K562 (cell line): Measurements from ENCODE around the gene CCNJL. TPM values are rescaled to one million over a fixed set of nuclear protein-coding genes. Genes with fewer than 3 reads are reported as not detected.

ENCODE experiments used
- ATAC-seq: fragments of 200-7000 bp; cut with Tn5 transposase; 3 replicates; pipeline ENCODE4 v1.9.1; 2020; ENCODE audit warnings: moderate library complexity
- BruUV-seq: library from RNA; stranded (reverse); fragments of 400-500 nt; replicated peaks from 2 replicates; lab custom pipeline; 2021; lab: Mats Ljungman, UMichigan
- CTCF ChIA-PET: fragments of 300-600 bp; formaldehyde crosslinking; extraction: SDS; loops from one replicate; lab custom pipeline; 2021; ENCODE audit warnings: low intra/inter-chr PET ratio; lab: Yijun Ruan, JAX
- POLR2A ChIA-PET: fragments of 300-600, 350-650 bp; sonication (Branson Sonifier 250); formaldehyde crosslinking; extraction: SDS; loops from one replicate; lab custom pipeline; 2021; ENCODE audit warnings: antibody characterized with exemption, inconsistent platforms; lab: Yijun Ruan, JAX
- DNase-seq, 4 experiments: peaks; one replicate each; pipeline versions ENCODE4 v3.0.0 to v3.0.0-alpha.2; 2011 to 2018; ENCODE audit warnings: low spot score in 3 of 4, mixed read lengths in 3 of 4; ENCODE audit errors: extremely low read depth in 1 of 4
- FAIRE-seq: peaks from 2 replicates; lab custom pipeline; 2011; peaks lifted over from hg19 to GRCh38; lab: Jason Lieb, UNC
- H2AFZ ChIP-seq: 2 replicates; pipeline ENCODE4 v1.6.0; 2011; ENCODE audit warnings: low read depth, low read length, control low read depth, inconsistent platforms
- H3K27ac ChIP-seq: fragments of 200-600 bp; 3 replicates; pipeline ENCODE4 v1.8.0; 2011; ENCODE audit warnings: low read depth, mild to moderate bottlenecking, control low read depth, inconsistent platforms, low read length, moderate library complexity, mixed read lengths; ENCODE audit errors: extremely low read depth
- H3K27me3 ChIP-seq, 2 experiments: fragments of 300-600 bp in 1 of 2; 2 replicates in 1 of 2; 3 replicates in 1 of 2; pipeline versions ENCODE4 v1.6.0 to v1.8.0; 2011; ENCODE audit warnings: inconsistent platforms in 2 of 2, low read length in 2 of 2, mild to moderate bottlenecking in 1 of 2, mixed read lengths in 1 of 2, moderate library complexity in 1 of 2; ENCODE audit not compliant: control insufficient read depth in 2 of 2, insufficient read depth in 2 of 2
- H3K36me3 ChIP-seq: fragments of 300-600 bp; 3 replicates; pipeline ENCODE4 v1.8.0; 2011; ENCODE audit warnings: mild to moderate bottlenecking, low read length, inconsistent platforms; ENCODE audit not compliant: control insufficient read depth, insufficient read depth
- H3K4me1 ChIP-seq, 2 experiments: fragments of 200-600 bp in 1 of 2; replicated peaks in 1 of 2; 2 replicates in 1 of 2; 3 replicates in 1 of 2; pipeline versions ENCODE4 v1.5.1 to v1.8.0; 2011; ENCODE audit warnings: inconsistent platforms in 2 of 2, low read length in 2 of 2, mild to moderate bottlenecking in 1 of 2, mixed read lengths in 1 of 2, moderate library complexity in 1 of 2; ENCODE audit not compliant: control insufficient read depth in 2 of 2, insufficient read depth in 2 of 2
- H3K4me2 ChIP-seq: 2 replicates; pipeline ENCODE4 v1.6.1; 2011; ENCODE audit warnings: low read length, control low read depth, inconsistent platforms, mixed read lengths; ENCODE audit not compliant: insufficient read depth
- H3K4me3 ChIP-seq: fragments of 200-600 bp; sonication (generic), shearing (Covaris generic); 2 replicates; pipeline ENCODE4 v1.5.1; 2016; ENCODE audit warnings: control low read depth, inconsistent platforms
- H3K79me2 ChIP-seq: fragments of 200-600 bp; 3 replicates; pipeline ENCODE4 v1.8.0; 2011; ENCODE audit warnings: low read length, inconsistent platforms; ENCODE audit not compliant: control insufficient read depth, insufficient read depth
- H3K9ac ChIP-seq, 2 experiments: 2 replicates each; pipeline versions ENCODE4 v1.6.0 to v1.6.1; 2011; ENCODE audit warnings: low read depth in 2 of 2, low read length in 2 of 2, control low read depth in 1 of 2, inconsistent platforms in 1 of 2, mild to moderate bottlenecking in 1 of 2, mixed read lengths in 1 of 2; ENCODE audit not compliant: insufficient read depth in 1 of 2
- H3K9me1 ChIP-seq: one replicate; pipeline ENCODE4 v1.6.0; 2011; ENCODE audit warnings: inconsistent platforms, mild to moderate bottlenecking, low read length, moderate library complexity; ENCODE audit not compliant: control insufficient read depth, insufficient read depth
- H3K9me3 ChIP-seq: replicated peaks from 2 replicates; pipeline ENCODE4 v1.5.1; 2011; ENCODE audit warnings: low read depth, low read length, inconsistent platforms; ENCODE audit not compliant: control insufficient read depth, insufficient read depth
- H4K20me1 ChIP-seq: replicated peaks from 2 replicates; pipeline ENCODE4 v1.6.1; 2011; ENCODE audit warnings: low read length, inconsistent platforms, mixed read lengths; ENCODE audit not compliant: control insufficient read depth, insufficient read depth
- BDP1 ChIP-seq: IDR thresholded peaks from 3 replicates; pipeline ENCODE4 v1.6.1; 2011; ENCODE audit not compliant: insufficient read length, insufficient read depth
- E2F6 ChIP-seq, 2 experiments: IDR thresholded peaks; 2 replicates each; pipeline ENCODE4 v1.6.1; 2011; ENCODE audit warnings: borderline replicate concordance in 1 of 2, control low read depth in 1 of 2, low read depth in 1 of 2, low read length in 1 of 2, mild to moderate bottlenecking in 1 of 2, mixed read lengths in 1 of 2, moderate library complexity in 1 of 2; ENCODE audit not compliant: insufficient read depth in 1 of 2, insufficient read length in 1 of 2, poor library complexity in 1 of 2, severe bottlenecking in 1 of 2; ENCODE audit errors: extremely low read depth in 1 of 2
- ETV1 ChIP-seq: fragments of 450-650 bp; conservative IDR thresholded peaks from 2 replicates; pipeline ENCODE4 v1.6.1; 2016; ENCODE audit warnings: missing genetic modification characterization, control low read depth, low read depth, missing compliant biosample characterization
- HINFP ChIP-seq: fragments of 450-650 bp; conservative IDR thresholded peaks from 2 replicates; pipeline ENCODE4 v1.6.1; 2016; ENCODE audit warnings: missing genetic modification characterization, low read depth, mild to moderate bottlenecking, control low read depth, missing compliant biosample characterization
- IRF1 ChIP-seq: sonication (generic); formaldehyde crosslinking; IDR thresholded peaks from 2 replicates; pipeline ENCODE4 v1.8.0; 2022; ENCODE audit warnings: missing genetic modification reagents, mild to moderate bottlenecking, borderline replicate concordance
- KDM4B ChIP-seq, 2 experiments: fragments of 450-650 bp in 1 of 2; sonication (generic) in 1 of 2; IDR thresholded peaks; 2 replicates each; pipeline ENCODE4 v1.6.1; 2016 to 2017; ENCODE audit warnings: borderline replicate concordance in 2 of 2, antibody characterized with exemption in 1 of 2, low read depth in 1 of 2, mild to moderate bottlenecking in 1 of 2
- MAFK ChIP-seq: IDR thresholded peaks from 2 replicates; pipeline ENCODE4 v1.6.1; 2011; ENCODE audit warnings: low read length, improper control_type of control experiment
- MYBL2 ChIP-seq, 2 experiments: fragments of 450-650 bp in 1 of 2; sonication (generic) in 1 of 2; formaldehyde crosslinking in 1 of 2; IDR thresholded peaks; 2 replicates each; pipeline versions ENCODE4 v1.6.1 to v1.8.1; 2017 to 2022; ENCODE audit warnings: borderline replicate concordance in 1 of 2, inconsistent platforms in 1 of 2, low read depth in 1 of 2, mild to moderate bottlenecking in 1 of 2, missing genetic modification reagents in 1 of 2, moderate library complexity in 1 of 2
- PRMT5 ChIP-seq: sonication (generic); formaldehyde crosslinking; IDR thresholded peaks from 2 replicates; pipeline ENCODE4 v1.5.0; 2020; ENCODE audit warnings: missing genetic modification reagents
- ZBTB5 ChIP-seq: fragments of 450-650 bp; IDR thresholded peaks from 2 replicates; pipeline ENCODE4 v1.6.1; 2017; ENCODE audit warnings: antibody characterized with exemption
- ZNF324 ChIP-seq: fragments of 250-450 bp; sonication (Bioruptor Pico); IDR thresholded peaks from 2 replicates; pipeline ENCODE4 v1.4.0; 2020; ENCODE audit warnings: mild to moderate bottlenecking
- WGBS: fragments of 100-300 bp; shearing (Covaris generic); methylation state at CpG from one replicate; pipeline ENCODE4 v1.1.6; 2016; ENCODE audit warnings: low coverage, mixed read lengths; ENCODE audit not compliant: insufficient coverage; ENCODE audit errors: missing lambda C conversion rate; 5-methylcytosine and 5-hydroxymethylcytosine counted together
- in situ Hi-C: fragments of 300-500 bp; cut with MboI; formaldehyde crosslinking; loops from 4 replicates; pipeline ENCODE4 v1.15.0; 2018; ENCODE audit warnings: inconsistent platforms, mixed read lengths
- intact Hi-C: fragments of 100-400 bp; cut with micrococcal nuclease; formaldehyde crosslinking; loops from 2 replicates; pipeline ENCODE4 v1.14.2; 2022
- polyA plus RNA-seq, 8 experiments: library from polyadenylated mRNA; depleted of rRNA in 4 of 8; stranded (reverse) in 5 of 8; unstranded in 3 of 8; fragments of >200 nt; fragmentation: Nextera tagmentation in 2 of 8; fragmentation: Illumina TruSeq in 1 of 8; extraction: Ambion mirVana in 2 of 8; extraction: Trizol in 1 of 8; gene quantifications; 2 replicates each; pipeline versions ENCODE4 v1.2.1 to v1.2.3, GENCODE V29; 2011 to 2014; ENCODE audit warnings: inconsistent platforms in 1 of 8, missing spikeins in 1 of 8
- total RNA-seq, 7 experiments: library from RNA; depleted of rRNA in 6 of 7; stranded (reverse); fragments of >200 nt in 6 of 7; fragmentation: Illumina TruSeq in 2 of 7; extraction: Trizol in 2 of 7; gene quantifications; 2 replicates each; pipeline versions ENCODE4 v1.2.1 to v1.2.3, GENCODE V29; 2011 to 2021; ENCODE audit warnings: low replicate concordance in 1 of 7

Gene CCNJL
- total and polyA plus RNA-seq, 9 of the 15 experiments (the other 6 are each of a cell fraction or from before 2014, with no cell fraction given): 0.04 TPM; not detected in 8

- Histone ChIP-seq H2AFZ (peak overlapping the region; percentile 56; the same call in 1 of the 2 replicates), H3K9ac (no peak overlapping the region; a peak in 1 of 4 replicates), H3K27ac (no peak overlapping the region), H3K4me2 (no peak overlapping the region), H3K4me3 (no peak overlapping the region), H3K36me3 (no peaks in the 10 kb centered on the region), H3K9me1 (no peaks in the 10 kb centered on the region), H3K9me3 (no peaks in the 10 kb centered on the region), H3K4me1 (no peaks in the 10 kb centered on the region), H3K79me2 (no peaks in the 10 kb centered on the region), H3K27me3 (peaks cover 0 to 11% of the 10 kb centered on the region in 2 experiments; a peak in 2 of 5 replicates), H4K20me1 (no peaks in the 10 kb centered on the region)
- CTCF ChIA-PET: no interaction called here
- no peak for TF ChIP-seq IRF1 (CRISPR knock-in tag)
- no peak for TF ChIP-seq HINFP
- TF ChIP-seq ETV1 (tag): no peak
- TF ChIP-seq BDP1: no peak
- no peak for TF ChIP-seq KDM4B (IDR thresholded peaks at IDR 0.05; ENCODE audit: borderline replicate concordance in 2 of 2, low read depth in 1 of 2)
- TF ChIP-seq E2F6 (IDR thresholded peaks at IDR 0.05; ENCODE audit: borderline replicate concordance in 1 of 2, extremely low read depth in 1 of 2, insufficient read depth in 1 of 2, insufficient read length in 1 of 2, low read depth in 1 of 2, low read length in 1 of 2, poor library complexity in 1 of 2, severe bottlenecking in 1 of 2): no peak
- no peak for TF ChIP-seq PRMT5 (CRISPR knock-in tag)
- TF ChIP-seq MAFK: no peak
- TF ChIP-seq MYBL2 (IDR thresholded peaks at IDR 0.05; ENCODE audit: low read depth): no peak
- TF ChIP-seq MYBL2 (CRISPR knock-in tag; IDR thresholded peaks at IDR 0.05; ENCODE audit: borderline replicate concordance): no peak
- no peak for TF ChIP-seq ZNF324 (CRISPR knock-in tag)
- no peak for TF ChIP-seq ZBTB5
- no peak for FAIRE-seq
- intact Hi-C loops: no loop called here
- in situ Hi-C loops: no loop called here
- ATAC-seq: peak; percentile 45
- no peak for DNase-seq
- WGBS: 24% methylated on average over 5 of the region's 5 CpGs
- POLR2A ChIA-PET: interaction anchor here (0.6 kb wide), 1 partner anchor 79 kb away, joined by 3 read pairs; no protein-coding TSS in a partner anchor
- no TSS peak for BruUV-seq
These were observed 37.9 kb downstream of the CCNJL start for GRCh38 chr5:160274483-160274931.
